Retinal pigment epithelial cell (primary cell): ENCODE measurements around the gene AATK.
A peak's percentile ranks its signal among the peaks of the same experiment; 100 is the strongest.
"Not testable (repeated sequence)": the region's sequence is repeated elsewhere in the genome, so short reads cannot be mapped to it uniquely, and the experiment has no call there.

Experiments
- DNase-seq: peaks from one replicate; pipeline ENCODE4 v3.0.0-alpha.2; 2010; ENCODE audit warnings: low read depth
- H3K4me3 ChIP-seq: 2 replicates; pipeline ENCODE4 v1.5.1; 2011; ENCODE audit warnings: mild to moderate bottlenecking, low read length, control low read depth, moderate library complexity
- TF ChIP-seq, protein P1 (sequence below): conservative IDR thresholded peaks from 2 replicates; pipeline ENCODE4 v1.5.1; 2011; ENCODE audit warnings: low read depth, low read length, control low read depth, inconsistent platforms

The AATK gene

GRCh38 chr17:81080019-81080418 lies 86.0 kb downstream of the AATK start:
- TF ChIP-seq, protein P1, sequence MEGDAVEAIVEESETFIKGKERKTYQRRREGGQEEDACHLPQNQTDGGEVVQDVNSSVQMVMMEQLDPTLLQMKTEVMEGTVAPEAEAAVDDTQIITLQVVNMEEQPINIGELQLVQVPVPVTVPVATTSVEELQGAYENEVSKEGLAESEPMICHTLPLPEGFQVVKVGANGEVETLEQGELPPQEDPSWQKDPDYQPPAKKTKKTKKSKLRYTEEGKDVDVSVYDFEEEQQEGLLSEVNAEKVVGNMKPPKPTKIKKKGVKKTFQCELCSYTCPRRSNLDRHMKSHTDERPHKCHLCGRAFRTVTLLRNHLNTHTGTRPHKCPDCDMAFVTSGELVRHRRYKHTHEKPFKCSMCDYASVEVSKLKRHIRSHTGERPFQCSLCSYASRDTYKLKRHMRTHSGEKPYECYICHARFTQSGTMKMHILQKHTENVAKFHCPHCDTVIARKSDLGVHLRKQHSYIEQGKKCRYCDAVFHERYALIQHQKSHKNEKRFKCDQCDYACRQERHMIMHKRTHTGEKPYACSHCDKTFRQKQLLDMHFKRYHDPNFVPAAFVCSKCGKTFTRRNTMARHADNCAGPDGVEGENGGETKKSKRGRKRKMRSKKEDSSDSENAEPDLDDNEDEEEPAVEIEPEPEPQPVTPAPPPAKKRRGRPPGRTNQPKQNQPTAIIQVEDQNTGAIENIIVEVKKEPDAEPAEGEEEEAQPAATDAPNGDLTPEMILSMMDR, result peak; percentile 28
- no peak for DNase-seq
- no peak overlapping the region for H3K4me3 ChIP-seq

GRCh38 chr17:81078026-81078913 lies 87.8 kb downstream of the AATK start:
- H3K4me3 ChIP-seq, DNase-seq: not testable (repeated sequence)

- H3K4me3 ChIP-seq, result no peak overlapping the region
- no peak for DNase-seq
- TF ChIP-seq, protein P1, result no peak
These were observed 89.8 kb downstream of the AATK start for GRCh38 chr17:81076141-81076679.

GRCh38 chr17:81075307-81075706 lies 90.7 kb downstream of the AATK start:
- no peak overlapping the region for H3K4me3 ChIP-seq
- TF ChIP-seq, protein P1, result no peak
- no peak for DNase-seq

DNA sequence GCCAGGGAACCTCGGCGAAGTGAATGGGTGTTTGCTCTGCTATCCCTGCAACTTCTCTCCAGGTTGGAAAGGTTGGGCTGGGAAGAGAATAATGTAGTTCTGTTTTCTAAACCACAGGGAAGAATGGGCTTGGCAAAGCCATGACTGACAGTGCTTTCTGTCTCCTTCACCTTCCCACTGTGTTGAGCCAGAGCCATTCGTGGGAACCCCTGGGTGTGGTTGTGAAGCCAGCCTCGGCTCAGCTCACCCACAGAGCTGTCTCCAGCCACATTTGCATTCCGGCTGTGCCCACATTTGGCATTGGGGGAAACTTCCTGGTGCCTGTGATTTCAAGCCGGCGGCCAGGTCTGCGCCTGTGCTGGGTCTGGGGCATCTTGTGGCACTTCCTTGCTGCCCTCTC lies 91.1 kb downstream of the AATK start:
- no peak for DNase-seq
- H3K4me3 ChIP-seq, result no peak overlapping the region
- TF ChIP-seq, protein P1, result no peak

- no peak for DNase-seq
- TF ChIP-seq, protein P1, result no peak
- H3K4me3 ChIP-seq, result no peak overlapping the region
These were observed 91.8 kb downstream of the AATK start for GRCh38 chr17:81073967-81074839.
